H9 (cell line): ENCODE data around the gene MAP7. TPM values are rescaled to one million over a fixed set of nuclear protein-coding genes. Genes with fewer than 3 reads are reported as not detected.

Source experiments
- DNase-seq: peaks from one replicate; pipeline ENCODE4 v3.0.0-alpha.2; 2017
- H2AFZ ChIP-seq: one replicate; pipeline ENCODE4 v1.6.1; 2013; ENCODE audit warnings: mild to moderate bottlenecking, low read length, control low read depth, moderate library complexity
- H2AK5ac ChIP-seq: 2 replicates; pipeline ENCODE4 v1.6.1; 2013; ENCODE audit warnings: low read length, control low read depth, mixed read lengths; ENCODE audit not compliant: insufficient read length
- H2BK120ac ChIP-seq: one replicate; pipeline ENCODE4 v1.6.1; 2013; ENCODE audit warnings: low read depth, mild to moderate bottlenecking, low read length, control low read depth, inconsistent platforms; ENCODE audit not compliant: poor library complexity, severe bottlenecking
- H2BK12ac ChIP-seq: 2 replicates; pipeline ENCODE4 v1.6.1; 2013; ENCODE audit warnings: low read length, control low read depth, mixed read lengths, low read depth; ENCODE audit not compliant: insufficient read length
- H2BK15ac ChIP-seq: 2 replicates; pipeline ENCODE4 v1.6.1; 2013; ENCODE audit warnings: low read depth, low read length, control low read depth
- H2BK20ac ChIP-seq: one replicate; pipeline ENCODE4 v1.6.1; 2013; ENCODE audit warnings: low read depth, mild to moderate bottlenecking, low read length, control low read depth, inconsistent platforms; ENCODE audit not compliant: poor library complexity, severe bottlenecking
- H2BK5ac ChIP-seq: 2 replicates; pipeline ENCODE4 v1.6.1; 2013; ENCODE audit warnings: low read length, control low read depth, mixed read lengths; ENCODE audit not compliant: insufficient read length
- H3K14ac ChIP-seq: 2 replicates; pipeline ENCODE4 v1.6.1; 2013; ENCODE audit warnings: low read length, control low read depth; ENCODE audit not compliant: insufficient read depth
- H3K18ac ChIP-seq: 2 replicates; pipeline ENCODE4 v1.6.1; 2013; ENCODE audit warnings: low read depth, mild to moderate bottlenecking, mixed read lengths, low read length, control low read depth; ENCODE audit not compliant: insufficient read length
- H3K23ac ChIP-seq: 2 replicates; pipeline ENCODE4 v1.6.1; 2013; ENCODE audit warnings: low read length, control low read depth, mixed read lengths, low read depth; ENCODE audit not compliant: insufficient read length
- H3K23me2 ChIP-seq: 2 replicates; pipeline ENCODE4 v1.6.1; 2013; ENCODE audit warnings: low read depth, mild to moderate bottlenecking, mixed read lengths, low read length, control low read depth; ENCODE audit not compliant: insufficient read length, poor library complexity, severe bottlenecking
- H3K27ac ChIP-seq: 2 replicates; pipeline ENCODE4 v1.5.1; 2013; ENCODE audit warnings: low read length, control low read depth, mixed read lengths, low read depth; ENCODE audit not compliant: insufficient read length
- H3K27me3 ChIP-seq: 2 replicates; pipeline ENCODE4 v1.6.1; 2013; ENCODE audit warnings: low read length, control low read depth, inconsistent platforms; ENCODE audit not compliant: insufficient read depth
- H3K4ac ChIP-seq: 2 replicates; pipeline ENCODE4 v1.6.1; 2013; ENCODE audit warnings: low read depth, mild to moderate bottlenecking, control low read depth, inconsistent platforms, low read length, moderate library complexity
- H3K4me1 ChIP-seq: 2 replicates; pipeline ENCODE4 v1.6.1; 2013; ENCODE audit warnings: low read length, control low read depth, inconsistent platforms; ENCODE audit not compliant: insufficient read depth
- H3K4me2 ChIP-seq: 2 replicates; pipeline ENCODE4 v1.6.1; 2013; ENCODE audit warnings: low read length, control low read depth, mixed read lengths; ENCODE audit not compliant: insufficient read length, insufficient read depth
- H3K56ac ChIP-seq: 2 replicates; pipeline ENCODE4 v1.6.1; 2013; ENCODE audit warnings: low read depth, mild to moderate bottlenecking, mixed read lengths, low read length, control low read depth; ENCODE audit not compliant: insufficient read length
- H3K79me1 ChIP-seq: 2 replicates; pipeline ENCODE4 v1.6.1; 2013; ENCODE audit warnings: low read depth, mild to moderate bottlenecking, moderate library complexity, low read length, control low read depth, inconsistent platforms; ENCODE audit not compliant: insufficient read depth, poor library complexity, severe bottlenecking
- H3K79me2 ChIP-seq: 2 replicates; pipeline ENCODE4 v1.6.1; 2013; ENCODE audit warnings: low read length, control low read depth, inconsistent platforms; ENCODE audit not compliant: insufficient read depth
- H3K9ac ChIP-seq: 2 replicates; pipeline ENCODE4 v1.6.1; 2013; ENCODE audit warnings: low read length, control low read depth, mixed read lengths; ENCODE audit not compliant: insufficient read length; ENCODE audit errors: extremely low read depth
- H3K9me3 ChIP-seq: one replicate; pipeline ENCODE4 v1.6.1; 2013; ENCODE audit warnings: low read depth, low read length, inconsistent platforms; ENCODE audit not compliant: control insufficient read depth
- H3T11ph ChIP-seq: one replicate; pipeline ENCODE4 v1.6.1; 2013; ENCODE audit warnings: mild to moderate bottlenecking, low read length, control low read depth, inconsistent platforms
- H4K20me1 ChIP-seq: one replicate; pipeline ENCODE4 v1.6.1; 2013; ENCODE audit not compliant: control insufficient read depth, insufficient read length, insufficient read depth
- H4K5ac ChIP-seq: 2 replicates; pipeline ENCODE4 v1.6.1; 2013; ENCODE audit warnings: low read depth, mild to moderate bottlenecking, mixed read lengths, low read length, control low read depth; ENCODE audit not compliant: insufficient read length
- H4K8ac ChIP-seq: replicated peaks from 2 replicates; pipeline ENCODE4 v1.6.1; 2013; ENCODE audit warnings: low read length, control low read depth, mixed read lengths, low read depth; ENCODE audit not compliant: insufficient read length
- H4K91ac ChIP-seq: 2 replicates; pipeline ENCODE4 v1.6.1; 2013; ENCODE audit warnings: low read depth, mild to moderate bottlenecking, moderate library complexity, mixed read lengths, low read length, control low read depth; ENCODE audit not compliant: insufficient read length
- H3K27ac Mint-ChIP-seq, 3 experiments: 2 replicates in 2 of 3; 3 replicates in 1 of 3; pipeline ENCODE4 v1.8.0; 2020 to 2021; ENCODE audit warnings: mixed read lengths in 3 of 3, mild to moderate bottlenecking in 1 of 3, moderate library complexity in 1 of 3
- H3K27me3 Mint-ChIP-seq: 2 replicates; pipeline ENCODE4 v1.8.0; 2021; ENCODE audit warnings: low read depth, mild to moderate bottlenecking, moderate library complexity, mixed read lengths
- H3K36me3 Mint-ChIP-seq, 3 experiments: 2 replicates in 2 of 3; 3 replicates in 1 of 3; pipeline ENCODE4 v1.8.0; 2020 to 2021; ENCODE audit warnings: low read depth in 3 of 3, mixed read lengths in 3 of 3; ENCODE audit not compliant: insufficient read depth in 1 of 3
- H3K4me1 Mint-ChIP-seq, 2 experiments: 2 replicates each; pipeline ENCODE4 v1.8.0; 2020; ENCODE audit warnings: mixed read lengths in 2 of 2
- H3K4me3 Mint-ChIP-seq, 2 experiments: 2 replicates in 1 of 2; 3 replicates in 1 of 2; pipeline ENCODE4 v1.8.0; 2020 to 2021; ENCODE audit warnings: mild to moderate bottlenecking in 2 of 2, mixed read lengths in 2 of 2, moderate library complexity in 1 of 2
- H3K9me3 Mint-ChIP-seq, 2 experiments: 2 replicates in 1 of 2; 3 replicates in 1 of 2; pipeline ENCODE4 v1.8.0; 2020; ENCODE audit warnings: mild to moderate bottlenecking in 2 of 2, mixed read lengths in 2 of 2, moderate library complexity in 1 of 2
- CTCF ChIP-seq: fragments of 200-600 bp; sonication (generic); conservative IDR thresholded peaks from 3 replicates; pipeline ENCODE4 v1.8.0; 2021; ENCODE audit warnings: antibody characterized with exemption, mild to moderate bottlenecking
- WGBS: extraction: QIAGEN DNeasy Blood & Tissue Kit; methylation state at CpG from one replicate; pipeline ENCODE4 v1.1.7; 2013; ENCODE audit warnings: missing lambda C conversion rate, low lambda C conversion rate, mixed read lengths; ENCODE audit not compliant: insufficient read length; ENCODE audit errors: extremely low coverage; 5-methylcytosine and 5-hydroxymethylcytosine counted together
- total RNA-seq: library from RNA; stranded (reverse); gene quantifications from 2 replicates; pipeline ENCODE4 v1.2.1, GENCODE V29; 2021

Gene MAP7
- total RNA-seq, 1 experiment from 2014 or later = 51.1 TPM

GRCh38 chr6:136337606-136338005, 212.6 kb downstream of the MAP7 start:
- no peak for DNase-seq
- no peaks in the 10 kb centered on the region for H3K9me3 ChIP-seq
- Mint-ChIP-seq H3K4me3 (no peak overlapping the region), H3K27ac (no peak overlapping the region), H3K36me3 (peaks cover 0 to 2% (median 0%) of the 10 kb centered on the region in 3 experiments; a peak in 2 of 7 replicates), H3K9me3 (no peaks in the 10 kb centered on the region), H3K4me1 (peaks cover 6 to 10% of the 10 kb centered on the region in 2 experiments; a peak in 3 of 4 replicates), H3K27me3 (no peaks in the 10 kb centered on the region)
- H3K27ac ChIP-seq = no peak overlapping the region
- no peak overlapping the region for H3K4me2 ChIP-seq
- H3K79me2 ChIP-seq = no peaks in the 10 kb centered on the region
- H3K9ac ChIP-seq = no peak overlapping the region
- H2BK15ac ChIP-seq = no peak overlapping the region
- H2BK20ac ChIP-seq = no peak overlapping the region
- H4K8ac ChIP-seq = no peak overlapping the region
- no peak for TF ChIP-seq CTCF
- no peak overlapping the region for H3K4ac ChIP-seq
- H3K56ac ChIP-seq = no peak overlapping the region
- H3T11ph ChIP-seq = no peak overlapping the region
- no peak overlapping the region for H4K5ac ChIP-seq
- no peak overlapping the region for H3K18ac ChIP-seq
- no peak overlapping the region for H3K23ac ChIP-seq
- H2BK5ac ChIP-seq = no peak overlapping the region
- no peak overlapping the region for H2BK120ac ChIP-seq
- H3K4me1 ChIP-seq = no peaks in the 10 kb centered on the region
- no peak overlapping the region for H2BK12ac ChIP-seq
- no peaks in the 10 kb centered on the region for H3K27me3 ChIP-seq
- no peaks in the 10 kb centered on the region for H4K20me1 ChIP-seq
- no peaks in the 10 kb centered on the region for H3K23me2 ChIP-seq
- WGBS = no CpG with 5 or more reads among the region's 3 CpGs
- H3K79me1 ChIP-seq = no peaks in the 10 kb centered on the region
- H4K91ac ChIP-seq = no peak overlapping the region
- no peak overlapping the region for H2AK5ac ChIP-seq
- no peak overlapping the region for H3K14ac ChIP-seq
- H2AFZ ChIP-seq = no peak overlapping the region
